ENCODE data around the gene TOPBP1.

GRCh38 chr3:133700351-133700750, 38.6 kb upstream of the TOPBP1 start:
- TF ChIP-seq POLR2AphosphoS5 (IDR thresholded peaks at IDR 0.05; ENCODE audit: borderline replicate concordance, low read depth, low read length), result no peak
- no peak for TF ChIP-seq EZH2 (IDR thresholded peaks at IDR 0.05)
